Measurements from ENCODE around the gene DCD.

GRCh38 chr12:54649825-54650224 is 1.7 kb upstream of the DCD start:
- TF ChIP-seq, protein P1, sequence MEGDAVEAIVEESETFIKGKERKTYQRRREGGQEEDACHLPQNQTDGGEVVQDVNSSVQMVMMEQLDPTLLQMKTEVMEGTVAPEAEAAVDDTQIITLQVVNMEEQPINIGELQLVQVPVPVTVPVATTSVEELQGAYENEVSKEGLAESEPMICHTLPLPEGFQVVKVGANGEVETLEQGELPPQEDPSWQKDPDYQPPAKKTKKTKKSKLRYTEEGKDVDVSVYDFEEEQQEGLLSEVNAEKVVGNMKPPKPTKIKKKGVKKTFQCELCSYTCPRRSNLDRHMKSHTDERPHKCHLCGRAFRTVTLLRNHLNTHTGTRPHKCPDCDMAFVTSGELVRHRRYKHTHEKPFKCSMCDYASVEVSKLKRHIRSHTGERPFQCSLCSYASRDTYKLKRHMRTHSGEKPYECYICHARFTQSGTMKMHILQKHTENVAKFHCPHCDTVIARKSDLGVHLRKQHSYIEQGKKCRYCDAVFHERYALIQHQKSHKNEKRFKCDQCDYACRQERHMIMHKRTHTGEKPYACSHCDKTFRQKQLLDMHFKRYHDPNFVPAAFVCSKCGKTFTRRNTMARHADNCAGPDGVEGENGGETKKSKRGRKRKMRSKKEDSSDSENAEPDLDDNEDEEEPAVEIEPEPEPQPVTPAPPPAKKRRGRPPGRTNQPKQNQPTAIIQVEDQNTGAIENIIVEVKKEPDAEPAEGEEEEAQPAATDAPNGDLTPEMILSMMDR (IDR thresholded peaks at IDR 0.05; ENCODE audit: borderline replicate concordance, extremely low read depth, low read length, poor library complexity, severe bottlenecking), result no peak
- no peak for TF ChIP-seq EZH2 (IDR thresholded peaks at IDR 0.05; ENCODE audit: borderline replicate concordance, low read depth, low read length, severe bottlenecking)
